NAMALWA (cell line): ENCODE results near the gene TRAPPC8.

Experiments
- DNase-seq: peaks from one replicate; pipeline ENCODE4 v3.0.0-alpha.2; 2015; ENCODE audit warnings: low spot score

Gene TRAPPC8

DNA sequence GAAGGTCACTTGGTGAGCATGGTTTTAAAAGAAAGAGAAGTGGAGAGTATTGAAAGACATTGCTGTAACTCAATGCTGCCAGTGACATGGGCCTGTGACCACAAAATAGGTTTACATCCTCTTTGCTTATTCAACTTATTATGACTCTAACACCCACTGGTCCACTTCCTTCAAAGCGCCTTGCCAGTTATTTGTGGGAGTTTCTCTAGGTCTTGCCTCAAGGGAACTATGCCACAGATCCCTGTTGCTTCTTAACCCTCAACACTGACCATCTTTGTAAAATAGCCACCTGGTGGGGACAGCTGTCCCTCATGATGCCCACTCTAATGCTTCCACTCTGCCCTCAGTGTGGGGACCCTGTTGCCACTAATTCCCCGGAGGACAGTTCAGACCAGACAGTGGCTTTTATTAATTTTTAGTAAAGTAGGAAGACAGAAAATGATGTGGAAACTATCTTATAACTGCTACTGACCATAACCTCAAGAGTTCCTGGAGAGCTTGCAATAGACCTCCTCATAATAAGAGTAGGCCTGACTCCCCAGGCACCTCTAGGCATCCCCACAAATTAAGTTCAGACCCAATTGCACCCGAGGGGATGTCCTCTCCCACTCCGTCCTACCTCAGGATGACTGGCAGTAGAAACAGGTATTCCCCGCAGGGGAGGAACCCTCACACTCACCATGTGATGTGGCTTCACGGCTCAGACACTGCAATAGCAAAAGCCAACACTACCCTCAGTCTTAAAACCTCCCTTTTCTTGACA lies 150.9 kb downstream of the TRAPPC8 start:
- DNase-seq: no peak

DNA sequence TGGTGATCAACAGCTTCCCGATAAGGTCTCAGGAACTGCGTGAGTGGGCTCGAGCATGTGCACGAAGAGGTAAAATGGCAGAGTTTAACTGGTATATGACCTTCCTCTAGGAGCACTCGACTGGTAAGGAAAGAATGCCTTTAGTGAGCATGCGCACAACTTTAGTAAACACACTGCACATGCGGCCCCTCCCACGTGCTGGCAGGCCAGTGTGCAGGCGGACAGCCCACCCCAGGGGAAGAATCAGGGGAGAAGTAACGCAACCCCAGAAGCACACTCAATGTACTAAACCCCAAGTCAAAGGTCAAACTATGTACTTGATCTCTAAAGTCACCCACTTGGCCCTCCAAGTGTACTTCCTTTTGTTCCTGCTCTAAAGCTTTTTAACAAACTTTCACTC lies 153.5 kb downstream of the TRAPPC8 start:
- no peak for DNase-seq

DNA sequence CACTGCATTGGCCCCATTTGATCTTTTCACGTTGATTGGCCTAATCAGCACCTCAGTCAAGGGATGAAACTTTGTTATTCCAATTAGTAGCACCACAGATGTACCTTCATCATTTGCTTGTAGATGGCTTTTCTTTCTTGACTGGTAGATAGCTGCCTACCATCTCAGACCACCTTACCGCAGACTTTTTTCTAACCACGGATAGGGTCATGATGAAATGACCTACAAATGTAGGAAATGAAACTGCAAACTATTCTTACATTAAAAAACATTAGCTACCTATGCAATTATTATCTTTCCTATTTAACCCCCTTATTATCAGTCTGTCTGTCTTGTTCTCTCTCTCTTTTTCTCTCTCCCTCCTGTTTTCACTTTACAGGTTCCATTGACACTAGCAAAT lies 159.9 kb downstream of the TRAPPC8 start:
- DNase-seq: no peak
